HCEC 1CT (cell line): ENCODE results near the gene KIF12.
"Not testable (repeated sequence)": the region's sequence is repeated elsewhere in the genome, so short reads cannot be mapped to it uniquely, and the experiment has no call there.

Experiments used
- DNase-seq: peaks from one replicate; pipeline ENCODE4 v3.0.0-alpha.2; 2017

The KIF12 gene

GRCh38 chr9:114060711-114061110, 38.4 kb downstream of the KIF12 start:
- no peak for DNase-seq

DNA sequence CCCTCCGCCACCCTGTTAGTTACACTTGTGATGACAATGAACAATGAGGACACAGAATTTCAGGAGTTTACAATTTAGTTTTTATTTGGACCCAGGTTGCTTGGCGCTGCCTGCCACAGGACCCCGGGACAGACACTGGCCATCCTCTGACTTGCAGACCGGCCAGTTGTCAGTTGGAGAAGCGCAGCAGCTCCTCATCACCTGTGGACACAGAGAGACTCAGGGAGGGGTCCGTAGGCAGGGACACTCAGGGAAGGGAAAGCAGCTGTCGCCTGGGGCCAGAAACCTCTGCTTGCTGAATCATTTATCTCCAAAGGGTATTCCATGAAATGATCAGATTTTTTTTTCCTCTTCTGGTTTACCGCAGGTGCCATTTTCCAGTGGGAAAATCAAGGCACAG, 39.0 kb downstream of the KIF12 start:
- DNase-seq, result no peak

- no peak for DNase-seq
These were observed 39.9 kb downstream of the KIF12 start for GRCh38 chr9:114059047-114059803.

DNA sequence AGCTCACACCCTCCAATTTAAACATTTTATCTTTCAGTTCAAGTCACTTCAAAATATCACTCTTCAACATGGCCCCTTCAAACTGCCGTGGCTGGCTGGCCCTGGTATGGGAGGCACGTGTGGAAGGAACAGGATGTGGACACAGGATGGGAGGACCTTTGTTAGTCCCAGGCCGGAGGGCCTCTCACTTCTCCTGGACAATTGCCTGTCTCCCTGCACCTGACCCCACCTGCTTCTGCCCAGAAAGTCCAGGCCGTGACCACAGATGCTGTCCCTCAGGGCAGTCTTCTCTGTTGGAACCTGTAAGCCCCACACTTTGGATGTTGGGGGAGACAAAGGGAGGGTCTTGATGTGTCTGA, 40.4 kb downstream of the KIF12 start:
- no peak for DNase-seq

- no peak for DNase-seq
These were observed 41.8 kb downstream of the KIF12 start for GRCh38 chr9:114057161-114057885.

- DNase-seq, result no peak
These were observed 42.6 kb downstream of the KIF12 start for GRCh38 chr9:114056527-114056926.

GRCh38 chr9:114055894-114056293, 43.2 kb downstream of the KIF12 start:
- no peak for DNase-seq

- no peak for DNase-seq
These were observed 44.0 kb downstream of the KIF12 start for GRCh38 chr9:114055061-114055460.

GRCh38 chr9:114054191-114054690, 44.9 kb downstream of the KIF12 start:
- no peak for DNase-seq

- no peak for DNase-seq
These were observed 45.7 kb downstream of the KIF12 start for GRCh38 chr9:114053246-114054005.

DNA sequence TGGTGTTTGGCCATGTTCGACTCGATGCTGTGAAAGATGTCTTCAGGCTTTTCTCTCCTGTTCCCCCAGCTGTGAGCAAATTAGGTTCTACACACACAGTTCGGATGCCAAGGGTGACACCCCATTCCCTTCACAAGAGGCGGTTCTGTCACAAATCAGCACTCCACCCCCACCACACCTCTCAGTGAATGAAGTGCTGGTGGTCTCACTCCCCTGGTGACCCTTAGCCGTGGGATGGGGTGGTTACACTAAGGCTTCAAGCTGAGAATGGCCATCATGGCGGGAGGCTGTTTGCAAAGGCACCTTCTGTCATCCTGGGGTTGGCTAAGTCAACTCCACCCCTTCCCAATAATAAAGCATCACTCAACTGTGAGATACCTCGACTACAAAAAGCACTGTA, 47.4 kb downstream of the KIF12 start:
- no peak for DNase-seq

GRCh38 chr9:114051281-114051680, 47.8 kb downstream of the KIF12 start:
- DNase-seq, result no peak

GRCh38 chr9:114050646-114051045, 48.4 kb downstream of the KIF12 start:
- no peak for DNase-seq

GRCh38 chr9:114050226-114050568, 48.9 kb downstream of the KIF12 start:
- DNase-seq, result no peak

DNA sequence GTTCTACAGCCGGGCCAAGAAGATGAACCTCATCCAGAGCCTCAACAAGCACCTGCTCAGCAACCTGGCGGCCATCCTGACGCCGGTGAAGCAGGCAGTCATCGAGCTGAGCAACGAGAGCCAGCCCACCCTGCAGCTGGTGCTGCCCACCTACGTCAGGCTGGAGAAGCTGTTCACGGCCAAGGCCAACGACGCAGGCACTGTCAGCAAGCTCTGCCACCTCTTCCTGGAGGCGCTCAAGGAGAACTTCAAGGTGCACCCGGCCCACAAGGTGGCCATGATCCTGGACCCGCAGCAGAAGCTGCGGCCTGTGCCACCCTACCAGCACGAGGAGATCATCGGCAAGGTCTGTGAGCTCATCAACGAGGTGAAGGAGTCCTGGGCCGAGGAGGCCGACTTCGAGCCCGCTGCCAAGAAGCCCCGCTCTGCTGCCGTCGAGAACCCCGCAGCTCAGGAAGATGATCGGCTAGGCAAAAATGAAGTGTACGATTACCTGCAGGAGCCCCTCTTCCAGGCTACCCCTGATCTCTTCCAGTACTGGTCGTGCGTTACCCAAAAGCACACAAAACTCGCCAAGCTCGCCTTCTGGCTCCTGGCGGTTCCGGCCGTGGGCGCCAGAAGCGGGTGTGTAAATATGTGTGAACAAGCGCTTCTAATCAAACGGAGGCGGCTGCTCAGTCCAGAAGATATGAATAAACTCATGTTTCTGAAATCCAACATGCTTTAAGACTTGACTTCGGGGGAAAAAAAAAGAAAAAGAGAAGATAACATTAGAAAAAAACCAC, 49.5 kb downstream of the KIF12 start:
- DNase-seq, result no peak

GRCh38 chr9:114048533-114049415, 50.3 kb downstream of the KIF12 start:
- no peak for DNase-seq

GRCh38 chr9:114047717-114048116, 51.4 kb downstream of the KIF12 start:
- no peak for DNase-seq

DNA sequence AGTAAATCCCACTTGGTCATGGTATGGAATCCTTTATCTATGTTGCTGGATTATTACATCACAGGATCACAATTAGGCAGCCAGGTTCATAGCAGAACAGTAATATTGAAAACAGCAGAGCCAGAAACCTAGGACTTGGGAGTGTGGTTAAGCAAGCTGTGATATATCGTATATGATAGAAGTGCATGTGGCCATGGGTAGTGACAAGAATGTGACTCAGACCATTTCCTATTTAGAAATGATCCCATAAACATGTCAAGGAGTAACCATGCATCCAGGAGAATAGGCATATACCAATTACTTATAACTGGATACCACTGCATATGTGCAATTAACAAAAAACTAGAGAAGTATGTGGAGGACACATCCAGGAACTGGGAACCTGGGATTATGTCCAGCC, 52.2 kb downstream of the KIF12 start:
- peak; percentile 39 for DNase-seq

GRCh38 chr9:114046237-114046755, 52.8 kb downstream of the KIF12 start:
- no peak for DNase-seq

DNA sequence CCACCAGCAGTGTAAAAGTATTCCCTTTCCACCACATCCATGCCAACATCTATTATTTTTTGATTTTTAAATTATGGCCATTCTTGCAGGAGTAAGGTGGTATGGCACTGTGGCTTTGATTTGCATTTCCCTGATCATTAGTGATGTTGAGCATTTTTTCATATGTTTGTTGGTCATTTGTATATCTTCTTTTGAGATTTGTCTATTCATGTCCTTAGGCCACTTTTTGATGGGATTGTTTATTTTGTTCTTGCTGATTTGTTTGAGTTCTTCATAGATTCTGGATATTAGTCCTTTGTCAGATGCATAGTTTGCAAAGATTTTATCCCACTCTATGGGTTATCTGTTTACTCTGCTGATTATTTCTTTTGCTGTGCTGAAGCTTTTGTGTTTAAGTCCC, 55.4 kb downstream of the KIF12 start:
- DNase-seq, result not testable (repeated sequence)
